Measurements from ENCODE around the gene C13orf46.
"Not testable (repeated sequence)": the region's sequence is repeated elsewhere in the genome, so short reads cannot be mapped to it uniquely, and the experiment has no call there.

- TF ChIP-seq CTCF, EZH2 (IDR thresholded peaks at IDR 0.05): not testable (repeated sequence)
Measured at GRCh38 chr13:113913838-113914237, 60.0 kb downstream of the C13orf46 start.
